ENCODE data around the gene DDR1.
"Not testable (repeated sequence)": the region's sequence is repeated elsewhere in the genome, so short reads cannot be mapped to it uniquely, and the experiment has no call there.

DDR1 gene

GRCh38 chr6:30883685-30884520, at the start of gene DDR1:
Gene DDR1 (plus strand): TSS chr6:30884519. CDS start chr6:30888730, 4,211 bp downstream.
- peak; percentile 36 to 56 for DNase-seq

GRCh38 chr6:30834646-30835045, 49.7 kb upstream of the DDR1 start:
- peak in 1 of 2 donors; percentile 19 for DNase-seq

- no peak for DNase-seq
These were observed 48.7 kb upstream of the DDR1 start for GRCh38 chr6:30835576-30835975.

- DNase-seq = no peak
These were observed 47.9 kb upstream of the DDR1 start for GRCh38 chr6:30836431-30836866.

- DNase-seq = no peak
These were observed 47.4 kb upstream of the DDR1 start for GRCh38 chr6:30836957-30837356.

- DNase-seq = no peak
These were observed 46.9 kb upstream of the DDR1 start for GRCh38 chr6:30837432-30837831.

GRCh38 chr6:30837870-30838269, 46.4 kb upstream of the DDR1 start:
- DNase-seq = no peak

GRCh38 chr6:30839671-30840070, 44.6 kb upstream of the DDR1 start:
- DNase-seq = no peak

GRCh38 chr6:30840084-30840934, 44.0 kb upstream of the DDR1 start:
- no peak for DNase-seq

GRCh38 chr6:30840935-30841643, 43.2 kb upstream of the DDR1 start:
- no peak for DNase-seq

GRCh38 chr6:30841644-30842504, 42.4 kb upstream of the DDR1 start:
- DNase-seq = no peak

GRCh38 chr6:30842754-30843610, 41.3 kb upstream of the DDR1 start:
- no peak for DNase-seq

- no peak for DNase-seq
These were observed 40.7 kb upstream of the DDR1 start for GRCh38 chr6:30843611-30843998.

GRCh38 chr6:30844118-30844535, 40.2 kb upstream of the DDR1 start:
- no peak for DNase-seq

- DNase-seq = no peak
These were observed 39.1 kb upstream of the DDR1 start for GRCh38 chr6:30845183-30845582.

- DNase-seq = no peak
These were observed 36.8 kb upstream of the DDR1 start for GRCh38 chr6:30847421-30847970.

- DNase-seq = no peak
These were observed 36.3 kb upstream of the DDR1 start for GRCh38 chr6:30847971-30848436.

- no peak for DNase-seq
These were observed 34.2 kb upstream of the DDR1 start for GRCh38 chr6:30849903-30850651.

GRCh38 chr6:30852459-30852858, 31.9 kb upstream of the DDR1 start:
- DNase-seq = not testable (repeated sequence)

All from CD4-positive, alpha-beta T cell treated with Interleukin-4 for 1 hour (primary cell).